Kasumi-1 (cell line): ENCODE data around the gene DNAH9.

Experiments used
- DNase-seq, 2 experiments: peaks; one replicate each; lab custom pipeline; 2025; lab: John Stamatoyannopoulos, UW

The DNAH9 gene

DNA sequence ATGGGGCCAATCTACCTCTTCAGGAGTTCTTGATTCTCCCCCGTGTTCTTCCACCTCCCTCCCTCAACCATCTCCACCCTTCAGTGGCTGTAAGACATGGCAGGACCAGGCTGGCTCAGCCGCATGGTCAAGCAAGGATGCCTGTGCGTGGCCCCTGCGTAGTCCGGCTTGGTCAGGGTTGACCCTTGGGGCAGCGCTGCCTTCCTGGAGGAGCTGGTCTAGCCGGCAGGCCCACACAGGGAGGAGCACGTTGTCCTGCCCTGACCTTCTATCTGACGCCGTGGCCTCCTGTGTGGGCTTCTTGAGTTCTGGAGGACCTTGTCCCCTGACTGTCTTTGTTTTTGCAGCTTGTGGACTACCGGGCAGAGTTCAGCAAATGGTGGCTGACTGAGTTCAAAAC is 169.8 kb downstream of the DNAH9 start:
- no peak for DNase-seq

DNA sequence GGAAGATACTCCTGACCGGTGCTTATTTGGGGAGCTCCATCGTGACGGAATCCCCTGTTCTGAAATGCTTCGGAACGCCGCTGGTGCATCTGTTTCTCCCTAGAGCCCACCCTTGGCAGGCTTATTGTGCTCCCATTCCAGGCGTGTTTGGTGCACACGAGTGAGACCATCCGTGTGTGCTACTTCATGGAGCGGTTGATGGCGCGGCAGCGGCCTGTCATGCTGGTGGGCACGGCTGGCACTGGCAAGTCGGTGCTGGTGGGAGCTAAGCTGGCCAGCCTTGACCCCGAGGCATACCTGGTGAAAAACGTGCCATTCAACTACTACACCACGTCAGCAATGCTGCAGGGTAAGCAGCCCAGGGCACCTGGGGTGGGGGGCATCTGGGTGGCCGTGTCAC is 170.7 kb downstream of the DNAH9 start:
- no peak for DNase-seq

DNA sequence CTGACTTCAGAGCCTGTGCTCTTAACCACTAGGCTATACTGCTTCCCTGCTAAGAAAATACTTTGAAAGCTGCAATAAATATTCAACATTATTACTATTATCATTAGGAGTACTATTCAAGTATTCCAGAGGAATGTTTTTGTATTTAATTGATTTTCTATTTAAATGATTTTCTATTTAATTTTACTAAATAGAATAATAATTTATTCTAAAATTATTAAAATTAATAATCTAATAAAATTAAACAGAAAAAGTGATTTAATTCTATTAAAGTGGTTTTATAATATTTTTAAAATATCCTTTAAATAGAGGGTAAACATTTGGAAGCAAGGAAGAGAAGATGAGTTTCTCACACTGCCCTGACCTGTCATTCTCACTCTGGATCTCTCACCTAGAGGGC is 173.8 kb downstream of the DNAH9 start:
- DNase-seq: no peak

DNA sequence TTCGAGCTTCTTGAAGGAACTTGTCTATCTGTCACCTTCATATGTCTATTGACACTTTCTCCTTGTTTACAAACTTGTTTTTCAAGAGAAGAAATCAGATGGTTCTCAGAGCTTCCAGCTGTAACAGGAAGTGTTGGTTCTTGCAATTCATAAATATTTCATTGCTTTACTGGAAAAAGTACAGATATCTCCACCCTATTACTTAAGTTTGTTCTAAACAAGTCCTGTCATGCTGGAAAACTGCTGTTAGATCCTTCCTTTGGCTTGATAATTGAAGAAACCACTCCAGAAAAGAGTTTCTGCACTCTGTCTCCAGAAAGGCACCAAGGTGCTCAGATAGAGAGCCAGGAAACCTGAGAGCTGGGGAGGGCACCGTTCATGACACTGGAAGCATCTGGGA is 181.6 kb downstream of the DNAH9 start:
- DNase-seq: no peak

DNA sequence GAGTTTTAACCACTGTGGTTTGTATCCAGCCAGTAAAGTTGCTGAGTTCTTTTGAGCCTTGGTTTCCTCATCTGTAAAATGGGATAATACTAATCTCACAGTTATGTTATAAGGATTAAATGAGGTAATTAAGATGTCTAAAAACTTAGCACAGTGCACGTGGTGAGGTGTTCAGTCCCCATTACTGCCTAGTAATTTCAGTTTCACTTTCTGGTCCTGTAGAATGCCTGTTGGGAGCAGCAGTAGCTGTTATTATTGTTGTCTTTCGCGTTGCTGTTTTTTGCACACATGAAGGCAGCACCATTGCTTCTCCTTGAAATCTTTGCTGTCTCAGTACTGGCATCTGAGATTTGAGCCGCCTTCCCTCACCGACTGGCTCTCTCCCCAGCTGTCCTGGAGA is 182.4 kb downstream of the DNAH9 start:
- DNase-seq: no peak

DNA sequence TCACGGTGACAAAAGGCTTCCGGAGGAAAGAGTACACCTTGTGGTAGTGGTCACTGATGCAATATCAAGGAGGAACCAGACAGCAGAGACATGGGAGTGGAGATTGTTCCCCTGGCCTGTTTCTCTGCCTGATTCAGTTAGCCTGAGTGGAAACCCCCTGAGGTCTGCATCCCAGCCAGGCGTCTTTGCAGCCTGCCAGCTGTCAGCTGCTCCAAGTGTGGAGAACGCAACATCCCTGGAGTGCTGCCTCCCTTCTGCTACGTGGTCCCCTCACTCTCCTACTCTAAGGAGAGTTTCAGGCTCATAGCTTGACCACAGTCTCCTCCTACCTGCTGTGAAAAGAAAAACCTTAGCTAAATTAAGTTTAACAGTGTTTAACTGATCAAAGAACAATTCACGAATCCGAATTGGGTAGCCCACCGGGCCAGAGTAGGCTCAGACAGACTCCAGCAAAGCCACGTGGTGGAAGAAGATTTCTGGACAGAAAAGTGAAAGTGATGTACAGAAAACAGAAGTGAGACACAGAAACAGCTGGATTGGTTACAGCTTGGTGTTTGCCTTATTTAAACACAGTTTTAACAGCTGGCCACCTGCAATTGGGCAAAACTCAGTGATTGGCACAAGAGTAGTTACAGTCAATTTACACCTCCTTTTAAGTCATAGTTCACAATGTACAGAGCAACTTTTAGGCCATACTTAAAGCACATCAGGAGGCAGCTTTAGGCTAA is 188.6 kb downstream of the DNAH9 start:
- no peak for DNase-seq

DNA sequence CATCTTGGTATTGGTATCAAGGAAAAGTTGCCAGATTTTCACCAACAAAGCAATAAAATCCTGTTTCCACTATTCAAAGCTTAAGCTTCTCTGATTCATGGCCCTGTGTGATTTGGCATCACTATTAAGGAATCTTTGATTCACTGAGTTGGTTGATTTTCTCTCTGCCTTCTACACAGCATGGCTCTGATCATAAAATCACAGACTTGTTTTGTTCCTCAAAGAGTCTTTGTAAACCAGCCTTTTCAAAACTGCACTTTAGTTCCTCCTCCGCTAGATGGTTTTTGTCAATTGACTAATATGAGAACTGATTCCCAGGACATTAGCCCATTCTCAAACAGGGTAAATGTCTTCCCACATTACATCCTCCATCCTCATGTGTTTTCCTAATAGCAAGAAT is 197.6 kb downstream of the DNAH9 start:
- no peak for DNase-seq

DNA sequence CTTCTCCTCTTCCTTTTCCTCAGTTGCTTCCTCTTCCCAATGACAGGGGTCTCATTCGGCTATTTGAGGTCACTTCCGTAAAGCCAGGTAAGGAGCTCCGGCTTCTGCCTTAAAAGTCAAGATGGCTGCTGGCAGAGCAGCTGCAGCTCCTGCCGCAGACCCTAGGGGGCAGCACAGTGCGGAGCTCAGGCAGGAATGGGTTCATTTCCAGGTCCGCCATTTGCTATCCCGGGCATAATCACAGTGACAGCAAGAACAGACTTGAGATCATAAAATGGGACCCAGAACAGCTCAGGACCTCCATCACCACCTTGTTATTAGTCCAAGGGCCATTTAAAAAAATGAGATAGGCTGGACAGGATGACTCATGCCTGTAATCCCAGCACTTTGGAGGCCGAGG is 199.5 kb downstream of the DNAH9 start:
- DNase-seq: no peak

DNA sequence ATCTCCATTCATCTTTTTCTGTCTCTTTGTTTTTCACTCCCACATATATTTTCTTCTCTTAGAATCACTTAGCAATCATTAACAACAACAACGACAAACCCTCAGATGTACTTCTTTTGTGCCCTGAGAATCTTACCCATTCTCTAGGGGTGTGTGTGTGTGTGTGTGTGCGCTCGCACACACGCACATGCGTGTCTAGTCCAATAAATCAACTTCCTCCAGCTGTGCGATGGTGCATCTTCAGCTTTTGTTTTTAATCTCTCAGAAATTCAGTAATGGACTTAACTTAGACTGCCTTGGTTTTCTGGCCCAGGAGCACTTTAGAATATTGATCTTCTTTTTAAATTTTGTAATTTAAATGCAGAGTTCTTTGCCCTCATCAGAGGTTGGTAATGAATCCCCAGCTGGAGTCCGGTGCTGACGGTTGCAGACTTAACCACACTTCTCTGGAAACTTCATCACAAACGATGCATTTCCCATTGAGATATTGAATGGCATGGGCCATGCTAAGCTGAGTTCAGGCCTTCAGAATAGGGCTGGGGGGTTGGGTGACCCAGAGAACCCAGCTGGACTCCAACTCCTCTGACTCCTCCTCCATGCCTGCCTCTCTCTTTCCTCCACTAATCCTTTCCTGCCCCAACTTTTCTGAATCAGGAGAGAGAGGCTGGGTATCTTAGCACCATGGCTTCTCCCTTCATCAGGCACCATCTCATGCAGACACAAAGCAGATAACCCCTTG is 205.1 kb downstream of the DNAH9 start:
- no peak for DNase-seq

DNA sequence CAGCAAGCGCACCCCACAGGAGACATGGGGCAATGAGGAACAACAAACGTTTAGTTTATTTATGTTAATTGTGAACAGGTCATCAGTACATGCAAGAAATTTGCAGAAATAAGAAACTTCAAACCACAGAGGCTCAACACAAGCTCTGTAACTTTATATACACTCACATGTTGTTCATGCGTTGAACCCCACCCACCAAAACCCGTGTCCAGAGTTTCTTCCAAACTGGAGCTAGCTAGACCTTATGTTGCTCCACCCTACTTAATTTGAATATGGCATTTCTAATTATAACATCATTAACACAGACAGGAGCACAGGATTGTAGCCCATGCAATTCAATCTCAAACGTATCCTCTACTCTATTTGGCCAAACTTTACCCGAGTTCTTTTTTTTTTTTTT is 206.9 kb downstream of the DNAH9 start:
- no peak for DNase-seq

DNA sequence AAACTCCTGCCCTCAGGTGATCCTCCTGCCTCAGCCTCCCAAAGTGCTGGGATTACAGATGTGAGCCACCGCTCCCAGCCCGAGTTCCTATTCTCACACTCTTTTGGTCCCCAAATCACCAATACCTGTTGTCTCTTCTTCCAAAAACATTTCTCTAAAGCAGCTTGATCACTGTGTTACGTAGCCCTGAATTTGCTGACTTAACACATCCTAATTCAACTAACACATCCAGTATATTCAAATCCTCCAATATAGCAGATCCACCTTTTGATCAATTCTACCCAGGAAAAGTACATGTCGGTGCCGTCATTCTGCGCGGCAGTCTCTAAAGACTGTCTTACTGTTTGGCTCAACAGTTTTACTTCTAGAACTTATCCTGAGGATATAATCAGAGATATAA is 207.7 kb downstream of the DNAH9 start:
- DNase-seq: no peak

DNA sequence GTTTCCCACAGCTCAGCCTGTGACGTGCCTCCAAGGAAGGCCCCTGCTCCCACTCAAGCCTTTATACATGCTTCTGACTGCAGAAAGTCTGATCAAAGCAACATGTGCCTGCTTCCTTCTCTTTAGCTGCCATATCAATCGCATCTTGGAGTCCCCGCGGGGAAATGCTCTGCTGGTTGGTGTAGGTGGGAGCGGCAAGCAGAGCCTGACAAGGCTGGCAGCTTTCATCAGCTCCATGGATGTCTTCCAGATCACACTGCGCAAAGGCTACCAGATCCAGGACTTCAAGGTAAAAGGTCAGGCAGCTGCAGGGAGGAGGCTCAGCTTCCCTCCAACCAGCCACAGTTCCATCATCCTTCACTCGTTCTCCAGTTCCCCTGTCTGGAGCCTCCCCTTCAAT is 209.3 kb downstream of the DNAH9 start:
- DNase-seq: no peak

DNA sequence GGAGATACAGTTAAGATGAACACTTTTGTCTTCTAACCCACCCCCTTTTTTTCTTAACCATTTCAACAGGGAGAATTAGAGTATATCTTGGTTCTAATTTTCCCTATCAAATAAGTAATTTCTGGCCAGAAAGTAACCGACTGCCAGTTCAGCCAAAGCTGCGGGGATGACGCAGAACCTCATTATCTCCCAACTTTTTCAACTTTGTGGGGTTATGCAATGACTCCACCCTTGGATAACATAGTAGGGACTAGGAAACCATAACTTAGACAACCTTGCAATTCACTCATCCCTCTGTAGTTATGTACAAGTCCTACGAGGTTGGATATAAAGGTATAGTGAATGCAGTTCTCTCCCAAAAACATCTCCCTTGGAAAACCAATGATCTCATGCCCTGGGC is 215.0 kb downstream of the DNAH9 start:
- DNase-seq: no peak

DNA sequence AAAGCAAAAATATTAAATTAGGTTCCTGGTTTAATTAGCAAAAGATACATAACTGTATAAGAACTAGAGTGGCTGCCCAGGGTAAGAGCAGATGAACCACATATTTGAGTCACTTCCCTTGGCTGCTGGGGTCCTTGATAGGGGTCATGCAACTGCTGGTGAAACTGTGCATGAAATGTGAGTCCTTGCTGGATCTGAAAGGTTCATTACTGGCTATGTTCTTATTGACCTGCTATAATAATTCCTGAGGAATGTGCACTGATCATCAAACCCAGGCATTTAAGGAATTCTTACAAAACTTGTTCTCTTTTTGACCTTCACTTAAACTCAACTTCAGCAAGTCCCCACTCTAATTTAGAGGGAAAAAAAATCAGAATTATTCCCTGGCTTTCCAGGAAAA is 215.6 kb downstream of the DNAH9 start:
- DNase-seq: no peak

DNA sequence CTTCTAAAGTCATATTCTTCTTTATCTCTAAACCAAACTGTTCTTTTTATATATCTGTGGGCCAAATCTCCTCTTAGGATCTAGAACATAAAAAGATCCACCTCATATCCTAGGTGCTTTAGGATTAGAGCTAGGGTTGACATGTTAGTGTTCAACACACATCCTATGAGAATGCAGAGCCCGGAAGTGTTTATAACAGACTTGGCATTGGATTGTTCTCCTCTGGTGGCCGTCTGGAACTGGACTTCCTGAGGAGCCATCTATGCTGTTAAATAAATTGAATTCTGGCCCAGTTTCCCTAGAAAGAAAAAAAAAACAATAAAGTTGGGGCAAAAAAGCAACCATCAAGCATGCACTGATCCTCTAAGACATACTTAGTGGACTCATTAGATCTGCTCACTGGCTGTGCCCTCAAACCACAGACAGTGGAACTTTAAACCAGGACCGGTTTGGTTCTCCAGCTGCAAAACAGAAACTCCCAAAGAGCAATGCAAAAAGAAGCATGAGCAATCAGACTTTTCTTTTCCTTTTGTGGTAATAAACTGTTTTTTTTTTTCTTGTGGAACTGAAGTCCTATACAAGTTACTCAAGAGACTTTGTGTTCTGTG is 216.5 kb downstream of the DNAH9 start:
- no peak for DNase-seq

DNA sequence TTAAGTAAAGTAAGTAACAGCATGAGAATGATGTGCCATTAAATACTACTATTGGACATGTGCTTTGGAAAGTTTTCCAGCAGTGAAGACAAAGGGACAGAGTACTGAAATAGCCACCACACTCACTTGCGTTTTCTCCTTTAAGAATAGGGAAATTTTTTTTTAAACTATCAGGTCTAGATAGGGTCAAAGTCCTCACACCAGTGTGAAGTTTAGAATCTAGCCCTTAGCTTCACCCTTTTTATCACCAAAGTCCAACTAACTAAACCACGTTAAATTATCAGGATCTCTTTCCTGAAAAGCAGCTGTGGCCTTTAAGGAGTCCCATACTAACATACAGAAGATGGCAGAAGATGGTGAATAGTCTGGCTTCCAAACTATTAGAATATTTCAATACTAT is 218.1 kb downstream of the DNAH9 start:
- DNase-seq: no peak

DNA sequence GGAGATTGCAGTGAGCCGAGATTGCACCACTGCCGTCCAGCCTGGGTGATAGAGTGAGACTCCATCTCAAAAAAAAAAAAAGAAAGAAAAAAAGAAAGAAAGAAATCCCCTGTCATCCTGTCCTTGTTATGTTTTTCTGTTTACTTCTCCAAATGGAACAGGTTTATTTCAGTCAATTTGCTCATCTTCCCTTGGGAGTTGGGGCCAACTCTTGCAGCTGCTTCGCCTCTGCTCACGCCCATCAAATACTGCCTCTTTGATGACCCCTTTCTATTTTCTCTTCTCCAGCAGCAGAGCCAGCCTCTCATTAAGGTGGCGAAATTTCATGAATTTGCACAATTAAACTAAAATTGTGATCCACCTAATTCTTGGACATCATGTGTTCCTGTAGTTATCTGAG is 225.6 kb downstream of the DNAH9 start:
- DNase-seq: no peak

DNA sequence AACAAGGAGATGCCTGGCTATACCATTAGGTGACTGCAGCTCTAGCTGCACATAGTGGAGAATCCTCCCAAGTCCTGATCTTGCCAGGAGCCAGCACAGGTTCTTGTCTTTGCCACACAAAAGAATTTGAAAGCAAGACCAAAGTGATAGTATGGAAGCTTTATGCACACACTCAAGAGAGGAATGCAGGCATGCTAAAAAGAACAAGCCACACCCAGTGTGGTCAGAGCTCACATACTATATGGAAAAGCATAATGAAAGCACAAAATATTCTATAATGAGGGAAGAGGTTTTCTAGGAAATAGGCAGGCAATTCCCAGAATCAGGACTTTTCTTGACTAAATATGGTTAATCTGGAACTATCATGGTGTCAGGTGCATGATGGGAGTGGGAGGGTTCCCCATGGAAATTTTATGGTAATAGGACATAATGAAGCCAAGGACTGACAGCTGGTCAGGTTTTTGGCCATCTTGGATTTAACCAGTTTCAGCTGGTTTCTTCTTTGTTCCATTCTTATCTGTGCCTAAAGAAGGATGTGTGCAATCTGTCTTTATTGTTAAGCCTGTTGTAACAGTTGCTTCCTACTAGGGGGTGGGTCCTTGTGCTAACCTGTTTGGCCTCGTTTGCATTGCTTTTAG is 227.4 kb downstream of the DNAH9 start:
- no peak for DNase-seq

DNA sequence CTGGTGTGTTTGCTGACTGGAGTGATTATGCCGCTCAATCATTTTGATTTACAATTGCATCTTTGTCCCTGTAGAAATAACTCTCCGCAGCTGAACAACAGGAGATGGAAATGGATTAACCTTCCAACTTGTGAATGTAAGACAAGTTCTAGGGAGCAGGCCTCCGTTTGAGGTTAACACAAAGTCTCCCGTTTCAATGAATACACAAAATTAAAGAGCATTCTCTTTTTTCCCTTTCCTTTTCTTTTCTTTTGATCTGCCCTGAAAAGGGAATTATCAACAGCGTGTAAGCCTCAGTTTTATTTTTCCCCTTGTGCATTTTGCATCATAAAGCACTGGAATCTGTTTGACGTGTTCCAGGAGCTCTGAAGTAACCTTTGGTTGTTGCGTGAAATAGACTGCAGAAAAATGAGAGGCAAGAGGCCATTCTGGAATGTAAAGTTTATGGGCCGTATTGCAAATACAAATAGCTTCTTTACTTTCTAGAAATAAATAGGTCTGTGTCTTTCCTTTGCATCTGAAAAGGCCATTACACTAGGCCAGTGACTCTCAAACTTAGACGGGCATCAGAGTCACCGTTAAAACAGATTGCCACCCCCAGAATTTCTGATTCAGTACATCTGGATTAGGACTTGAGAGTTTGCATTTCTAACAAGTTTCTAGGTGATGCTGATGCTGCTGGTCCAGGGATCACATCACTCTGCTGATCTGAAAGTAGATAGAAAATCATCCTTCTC is 234.3 kb downstream of the DNAH9 start:
- no peak for DNase-seq

DNA sequence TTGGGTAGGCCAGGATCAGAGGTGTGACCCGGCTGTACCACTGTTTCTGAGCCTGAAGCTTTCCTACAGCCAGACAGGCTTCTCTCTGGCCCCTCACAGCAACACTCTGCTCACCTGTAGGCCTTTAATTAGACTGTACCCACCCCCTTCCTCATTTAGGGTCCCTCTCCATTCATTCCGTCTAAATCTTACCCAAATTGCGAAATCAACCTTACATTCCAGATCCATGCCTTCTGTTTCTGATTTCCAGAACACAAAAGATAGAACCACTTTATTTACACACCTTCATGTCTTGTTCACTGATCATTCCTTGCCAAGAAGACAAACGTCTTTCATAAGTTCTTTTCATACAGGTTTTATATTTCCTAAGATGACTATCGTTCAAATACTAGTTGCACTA is 238.2 kb downstream of the DNAH9 start:
- no peak for DNase-seq

DNA sequence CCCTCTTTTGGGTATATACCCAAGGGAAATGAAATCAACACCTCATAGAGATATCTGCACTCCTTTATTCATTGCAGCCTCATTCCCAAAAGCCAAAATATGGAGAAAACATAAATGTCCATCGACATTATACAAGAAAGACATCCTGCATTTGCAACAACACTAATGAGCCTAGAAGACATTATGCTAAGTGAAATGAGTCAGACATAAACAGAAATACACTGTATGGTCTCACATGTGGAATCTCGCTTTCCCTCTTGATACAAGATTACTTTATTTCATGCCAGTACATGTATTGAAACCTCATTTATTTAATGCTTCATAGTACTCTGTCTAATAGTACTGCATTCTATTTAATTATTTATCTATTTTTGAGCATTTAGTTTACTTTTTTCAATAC is 241.8 kb downstream of the DNAH9 start:
- DNase-seq: no peak

DNA sequence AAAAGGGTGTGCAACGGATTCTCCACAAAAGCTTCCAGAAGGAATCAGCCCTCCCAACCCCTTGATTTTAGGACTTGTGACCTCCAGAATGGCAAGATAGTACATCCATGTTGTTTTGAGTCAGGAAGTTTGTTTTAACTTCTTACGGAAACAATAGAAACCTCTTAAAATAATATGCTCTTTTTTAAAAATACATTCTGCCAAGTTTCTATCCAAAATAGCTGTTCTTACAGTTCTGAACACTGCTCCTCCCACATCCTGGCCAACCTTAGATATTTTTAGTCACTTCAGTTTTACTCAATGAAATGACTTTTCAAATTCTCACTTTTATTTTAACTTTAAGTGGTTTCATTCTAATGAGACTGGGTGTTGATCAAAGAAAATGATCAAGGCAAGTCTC is 242.6 kb downstream of the DNAH9 start:
- no peak for DNase-seq
